Measurements from ENCODE around the gene FIS1.
"Not testable (repeated sequence)": the region's sequence is repeated elsewhere in the genome, so short reads cannot be mapped to it uniquely, and the experiment has no call there.

FIS1 gene

GRCh38 chr7:101244375-101245146, at the start of gene FIS1:
Gene FIS1, minus strand, starts transcription at chr7:101245081. Its CDS starts 77 bp downstream, at chr7:101245004.
- peak; percentile 68 to 71 for DNase-seq (ENCODE audit: low read depth in 2 of 2)

GRCh38 chr7:101294039-101294831, 49.4 kb upstream of the FIS1 start:
- DNase-seq (ENCODE audit: low read depth in 2 of 2): no peak

- not testable (repeated sequence) for DNase-seq (ENCODE audit: low read depth in 2 of 2)
These were observed 48.5 kb upstream of the FIS1 start for GRCh38 chr7:101293069-101294021.

GRCh38 chr7:101292566-101292965, 47.7 kb upstream of the FIS1 start:
- DNase-seq (ENCODE audit: low read depth in 2 of 2): not testable (repeated sequence)

- DNase-seq (ENCODE audit: low read depth in 2 of 2): not testable (repeated sequence)
These were observed 45.5 kb upstream of the FIS1 start for GRCh38 chr7:101290186-101291037.

- not testable (repeated sequence) for DNase-seq (ENCODE audit: low read depth in 2 of 2)
These were observed 44.8 kb upstream of the FIS1 start for GRCh38 chr7:101289687-101290086.

GRCh38 chr7:101288439-101288838, 43.6 kb upstream of the FIS1 start:
- DNase-seq (ENCODE audit: low read depth in 2 of 2): no peak

- no peak for DNase-seq (ENCODE audit: low read depth in 2 of 2)
These were observed 42.2 kb upstream of the FIS1 start for GRCh38 chr7:101287032-101287431.

- not testable (repeated sequence) for DNase-seq (ENCODE audit: low read depth in 2 of 2)
These were observed 41.0 kb upstream of the FIS1 start for GRCh38 chr7:101285880-101286279.

- no peak for DNase-seq (ENCODE audit: low read depth in 2 of 2)
These were observed 40.3 kb upstream of the FIS1 start for GRCh38 chr7:101285171-101285570.

- not testable (repeated sequence) for DNase-seq (ENCODE audit: low read depth in 2 of 2)
These were observed 36.0 kb upstream of the FIS1 start for GRCh38 chr7:101280912-101281311.

- no peak for DNase-seq (ENCODE audit: low read depth in 2 of 2)
These were observed 33.8 kb upstream of the FIS1 start for GRCh38 chr7:101278461-101279292.

- no peak for DNase-seq (ENCODE audit: low read depth in 2 of 2)
These were observed 32.3 kb upstream of the FIS1 start for GRCh38 chr7:101277155-101277554.

GRCh38 chr7:101273206-101273605, 28.3 kb upstream of the FIS1 start:
- DNase-seq (ENCODE audit: low read depth in 2 of 2): no peak

- no peak for DNase-seq (ENCODE audit: low read depth in 2 of 2)
These were observed 26.1 kb upstream of the FIS1 start for GRCh38 chr7:101271021-101271420.

GRCh38 chr7:101269664-101270063, 24.8 kb upstream of the FIS1 start:
- DNase-seq (ENCODE audit: low read depth in 2 of 2): no peak

- no peak for DNase-seq (ENCODE audit: low read depth in 2 of 2)
These were observed 21.0 kb upstream of the FIS1 start for GRCh38 chr7:101265622-101266516.

GRCh38 chr7:101264102-101264706, 19.3 kb upstream of the FIS1 start:
- not testable (repeated sequence) for DNase-seq (ENCODE audit: low read depth in 2 of 2)
